Peyer's patch (tissue), 4 donors: ENCODE results near the gene APOL4. TPM values are rescaled to one million over a fixed set of nuclear protein-coding genes. Genes with fewer than 3 reads are reported as not detected.
"Not testable (repeated sequence)": the region's sequence is repeated elsewhere in the genome, so short reads cannot be mapped to it uniquely, and the experiment has no call there.

Experiments
- DNase-seq, 3 donors: peaks; one replicate each; pipeline ENCODE4 v3.0.0-alpha.2; 2017 to 2019
- H3K27ac ChIP-seq, 4 donors: fragments of 200-600 bp; sonication (generic); one replicate each; pipeline ENCODE4 v1.5.1; 2016 to 2019
- H3K27me3 ChIP-seq, 2 donors: fragments of 200-600 bp; sonication (generic); one replicate each; pipeline ENCODE4 v1.5.1; 2019
- H3K36me3 ChIP-seq, 3 donors: fragments of 200-600 bp; sonication (generic); one replicate each; pipeline ENCODE4 v1.5.1; 2016 to 2019
- H3K4me1 ChIP-seq, 4 donors: fragments of 200-600 bp; sonication (generic); one replicate each; pipeline ENCODE4 v1.5.1; 2016 to 2019
- H3K4me3 ChIP-seq, 4 donors: fragments of 200-600 bp; sonication (generic); 1 replicate in 3 of 4; 2 replicates in 1 of 4; pipeline ENCODE4 v1.5.1; 2016 to 2019; ENCODE audit warnings: mild to moderate bottlenecking in 1 of 4
- H3K9me3 ChIP-seq, 4 donors: fragments of 200-600 bp; sonication (generic); one replicate each; pipeline ENCODE4 v1.5.1; 2016 to 2019; ENCODE audit warnings: mild to moderate bottlenecking in 1 of 4
- POLR2A ChIP-seq, 2 donors: fragments of 450-650 bp; IDR thresholded peaks; one replicate each; pipeline ENCODE4 v1.5.1; 2017; ENCODE audit warnings: antibody characterized with exemption in 2 of 2, mild to moderate bottlenecking in 2 of 2, moderate library complexity in 2 of 2
- total RNA-seq, 4 donors: library from RNA; depleted of rRNA; stranded (reverse); fragments of >200 nt; gene quantifications; one replicate each; pipeline ENCODE4 v1.1.0, GENCODE V29; 2016
- TF ChIP-seq, protein P1 (sequence below), 6 experiments: fragments of 450-650 bp in 4 of 6; fragments of 200-600 bp in 2 of 6; sonication (generic) in 1 of 6; IDR thresholded peaks; one replicate each; pipeline ENCODE4 v1.5.1; 2017 to 2019; ENCODE audit warnings: antibody characterized with exemption in 6 of 6, mild to moderate bottlenecking in 3 of 6, moderate library complexity in 1 of 6

APOL4 gene
- 1 to 10 TPM in 2 of 4 donors, under 1 TPM in 1, not detected in 1; 0.35 to 3.3 (median 2.5) TPM for total RNA-seq

- peak within 1 kb of the TSS in 1 of 4 donors; percentile 19 for H3K4me3 ChIP-seq
- TF ChIP-seq, protein P1, sequence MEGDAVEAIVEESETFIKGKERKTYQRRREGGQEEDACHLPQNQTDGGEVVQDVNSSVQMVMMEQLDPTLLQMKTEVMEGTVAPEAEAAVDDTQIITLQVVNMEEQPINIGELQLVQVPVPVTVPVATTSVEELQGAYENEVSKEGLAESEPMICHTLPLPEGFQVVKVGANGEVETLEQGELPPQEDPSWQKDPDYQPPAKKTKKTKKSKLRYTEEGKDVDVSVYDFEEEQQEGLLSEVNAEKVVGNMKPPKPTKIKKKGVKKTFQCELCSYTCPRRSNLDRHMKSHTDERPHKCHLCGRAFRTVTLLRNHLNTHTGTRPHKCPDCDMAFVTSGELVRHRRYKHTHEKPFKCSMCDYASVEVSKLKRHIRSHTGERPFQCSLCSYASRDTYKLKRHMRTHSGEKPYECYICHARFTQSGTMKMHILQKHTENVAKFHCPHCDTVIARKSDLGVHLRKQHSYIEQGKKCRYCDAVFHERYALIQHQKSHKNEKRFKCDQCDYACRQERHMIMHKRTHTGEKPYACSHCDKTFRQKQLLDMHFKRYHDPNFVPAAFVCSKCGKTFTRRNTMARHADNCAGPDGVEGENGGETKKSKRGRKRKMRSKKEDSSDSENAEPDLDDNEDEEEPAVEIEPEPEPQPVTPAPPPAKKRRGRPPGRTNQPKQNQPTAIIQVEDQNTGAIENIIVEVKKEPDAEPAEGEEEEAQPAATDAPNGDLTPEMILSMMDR (IDR thresholded peaks at IDR 0.05) = no peak
- peak within 1 kb of the TSS in 2 of 4 donors; percentile 9 to 50 for H3K27ac ChIP-seq
- H3K9me3 ChIP-seq = no peaks in the 10 kb centered on the region
- H3K4me1 ChIP-seq = peaks cover 0 to 11% (median 0%) of the 10 kb centered on the region in 4 donors
- peak in 1 of 3 donors; percentile 69 for DNase-seq
- H3K27me3 ChIP-seq = no peaks in the 10 kb centered on the region
- H3K36me3 ChIP-seq = no peaks in the 10 kb centered on the region
Measured at GRCh38 chr22:36201630-36202319, at the start of gene APOL4. TSS of gene APOL4 (minus strand) at chr22:36201809. CDS start at chr22:36201734, 75 bp downstream.

DNA sequence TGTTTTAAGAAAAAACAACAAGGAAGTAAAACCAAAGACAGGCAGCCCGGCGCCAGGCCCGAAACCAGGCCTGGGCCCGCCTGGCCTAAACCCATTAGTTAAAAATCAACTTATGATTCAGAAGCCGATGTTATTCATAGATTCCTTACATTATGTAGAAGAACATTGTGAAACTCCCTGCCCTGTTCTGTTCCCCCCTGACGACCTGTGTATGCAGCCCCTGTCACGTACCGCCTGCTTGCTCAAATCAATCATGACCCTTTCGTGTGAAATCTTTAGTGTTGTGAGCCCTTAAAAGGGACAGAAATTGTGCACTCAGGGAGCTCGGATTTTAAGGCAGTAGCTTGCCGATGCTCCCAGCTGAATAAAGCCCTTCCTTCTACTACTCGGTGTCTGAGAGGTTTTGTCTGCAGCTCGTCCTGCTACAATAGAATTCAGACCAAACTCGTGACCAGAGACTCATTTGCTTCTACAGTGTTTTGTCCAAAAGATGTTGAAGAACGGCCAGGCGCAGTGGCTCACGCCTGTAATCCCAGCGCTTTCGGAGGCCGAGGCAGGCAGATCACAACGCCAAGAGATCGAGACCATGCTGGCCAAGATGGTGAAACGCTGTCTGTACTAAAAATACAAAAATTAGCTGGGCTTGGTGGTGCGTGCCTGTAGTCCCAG, 48.8 kb upstream of the APOL4 start:
- H3K36me3 ChIP-seq, H3K27me3 ChIP-seq, H3K27ac ChIP-seq, H3K9me3 ChIP-seq, H3K4me3 ChIP-seq: not testable (repeated sequence)
- peak in 1 of 3 donors; percentile 31 for DNase-seq
- H3K4me1 ChIP-seq = peaks cover 0 to 29% (median 9%) of the 10 kb centered on the region in 4 donors

DNA sequence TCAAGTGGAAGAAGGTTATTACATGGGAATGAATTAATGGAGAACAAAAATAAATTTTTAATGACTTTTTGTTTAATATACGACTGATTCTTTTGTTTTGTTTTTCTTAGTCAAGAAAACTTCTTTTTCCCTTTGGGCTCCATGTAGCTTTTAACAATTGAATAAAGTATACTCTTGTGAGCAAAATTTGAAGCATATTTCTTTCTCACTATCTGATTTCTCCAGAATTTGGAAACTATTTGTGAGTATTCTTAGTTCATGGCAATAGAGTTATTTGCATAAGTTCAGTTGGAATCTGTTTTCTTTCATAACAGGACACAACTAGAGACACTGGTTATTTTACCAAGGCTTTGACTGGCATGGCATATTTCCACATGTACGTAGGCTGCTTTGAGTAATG, 47.6 kb upstream of the APOL4 start:
- Histone ChIP-seq H3K36me3 (no peaks in the 10 kb centered on the region), H3K4me1 (peaks cover 0 to 17% (median 6%) of the 10 kb centered on the region in 4 donors), H3K27ac (no peak overlapping the region), H3K27me3 (no peaks in the 10 kb centered on the region), H3K9me3 (no peaks in the 10 kb centered on the region), H3K4me3 (no peak overlapping the region)
- TF ChIP-seq, protein P1 (IDR thresholded peaks at IDR 0.05) = no peak
- no peak for TF ChIP-seq POLR2A (IDR thresholded peaks at IDR 0.05)
- no peak for DNase-seq

- Histone ChIP-seq H3K27me3 (no peaks in the 10 kb centered on the region), H3K4me3 (no peak overlapping the region), H3K4me1 (peaks cover 0 to 8% (median 2%) of the 10 kb centered on the region in 4 donors), H3K27ac (no peak overlapping the region), H3K9me3 (no peaks in the 10 kb centered on the region), H3K36me3 (no peaks in the 10 kb centered on the region)
- no peak for DNase-seq
- TF ChIP-seq POLR2A (IDR thresholded peaks at IDR 0.05) = no peak
- TF ChIP-seq, protein P1 (IDR thresholded peaks at IDR 0.05) = no peak
Measured at GRCh38 chr22:36247955-36248354, 46.3 kb upstream of the APOL4 start.

GRCh38 chr22:36246718-36247117, 45.1 kb upstream of the APOL4 start:
- Histone ChIP-seq H3K36me3 (no peaks in the 10 kb centered on the region), H3K27ac (no peak overlapping the region), H3K27me3 (no peaks in the 10 kb centered on the region), H3K4me3 (no peak overlapping the region), H3K9me3 (no peaks in the 10 kb centered on the region), H3K4me1 (no peaks in the 10 kb centered on the region)
- TF ChIP-seq, protein P1 (IDR thresholded peaks at IDR 0.05) = no peak
- TF ChIP-seq POLR2A (IDR thresholded peaks at IDR 0.05) = no peak
- DNase-seq = peak in 1 of 3 donors; percentile 14

DNA sequence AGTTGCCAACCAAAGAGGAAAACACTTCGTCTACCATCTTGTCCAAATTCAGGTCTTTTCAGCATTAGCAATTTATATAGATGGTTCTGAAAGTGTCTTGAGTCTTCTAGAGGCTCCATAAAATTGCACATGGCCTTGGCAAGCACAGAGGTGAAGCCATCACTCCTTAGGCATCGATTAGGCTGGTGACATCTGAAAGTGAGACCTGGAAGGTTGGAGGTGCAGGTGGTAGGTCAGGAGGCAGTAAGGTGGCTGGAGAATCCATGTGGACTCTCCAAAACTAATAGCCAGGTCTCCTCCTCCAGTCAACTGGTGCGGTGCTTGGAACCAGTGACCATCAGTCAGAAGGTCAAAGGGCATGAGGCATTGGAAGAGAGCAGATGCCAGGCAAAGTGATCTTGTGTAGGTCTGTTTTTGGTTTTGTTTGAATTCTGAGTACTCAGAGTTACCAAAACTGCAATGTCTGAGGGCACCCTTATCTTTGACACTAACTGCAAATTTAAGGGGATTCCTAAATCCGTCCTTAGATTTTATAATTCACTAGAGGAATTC, 44.3 kb upstream of the APOL4 start:
- H3K27ac ChIP-seq = no peak overlapping the region
- no peaks in the 10 kb centered on the region for H3K9me3 ChIP-seq
- no peaks in the 10 kb centered on the region for H3K4me1 ChIP-seq

More for the DNA sequence above, 44.3 kb upstream of the APOL4 start:
- peak in 1 of 3 donors; percentile 21 for DNase-seq
- no peak overlapping the region for H3K4me3 ChIP-seq
- TF ChIP-seq, protein P1 (IDR thresholded peaks at IDR 0.05) = no peak
- TF ChIP-seq POLR2A (IDR thresholded peaks at IDR 0.05) = no peak
- H3K27me3 ChIP-seq = no peaks in the 10 kb centered on the region
- no peaks in the 10 kb centered on the region for H3K36me3 ChIP-seq
